Esophagus (tissue), 2 donors: Measurements from ENCODE around the gene SMAD6. TPM values are rescaled to one million over a fixed set of nuclear protein-coding genes. Genes with fewer than 3 reads are reported as not detected.
"Not testable (repeated sequence)": the region's sequence is repeated elsewhere in the genome, so short reads cannot be mapped to it uniquely, and the experiment has no call there.

Experiments used
- H3K27ac ChIP-seq, 2 donors: one replicate each; pipeline ENCODE4 v1.5.1; 2013; ENCODE audit warnings: low read depth in 2 of 2, mild to moderate bottlenecking in 2 of 2, inconsistent platforms in 1 of 2, low read length in 1 of 2, moderate library complexity in 1 of 2
- H3K27me3 ChIP-seq, 2 donors: one replicate each; pipeline ENCODE4 v1.6.1; 2013; ENCODE audit warnings: low read length in 2 of 2, control low read depth in 1 of 2, mild to moderate bottlenecking in 1 of 2; ENCODE audit not compliant: insufficient read depth in 2 of 2, control insufficient read depth in 1 of 2
- H3K36me3 ChIP-seq, 2 donors: one replicate each; pipeline ENCODE4 v1.6.1; 2013; ENCODE audit warnings: low read length in 1 of 2; ENCODE audit not compliant: control insufficient read depth in 2 of 2, insufficient read depth in 2 of 2
- H3K4me1 ChIP-seq, 2 donors: one replicate each; pipeline ENCODE4 v1.6.1; 2013; ENCODE audit warnings: low read length in 1 of 2; ENCODE audit not compliant: control insufficient read depth in 2 of 2, insufficient read depth in 2 of 2
- H3K4me3 ChIP-seq, 2 donors: one replicate each; pipeline ENCODE4 v1.5.1; 2013; ENCODE audit warnings: low read length in 2 of 2, mild to moderate bottlenecking in 2 of 2, low read depth in 1 of 2, moderate library complexity in 1 of 2
- H3K9me3 ChIP-seq, 2 donors: one replicate each; pipeline ENCODE4 v1.6.1; 2013; ENCODE audit warnings: mild to moderate bottlenecking in 2 of 2, low read depth in 1 of 2, low read length in 1 of 2, moderate library complexity in 1 of 2; ENCODE audit not compliant: control insufficient read depth in 2 of 2, insufficient read depth in 1 of 2
- WGBS, 2 donors: extraction: QIAGEN DNeasy Blood & Tissue Kit; methylation state at CpG; one replicate each; pipeline ENCODE4 v1.1.7; 2013; 5-methylcytosine and 5-hydroxymethylcytosine counted together
- polyA plus RNA-seq, 2 donors: library from polyadenylated mRNA; stranded (reverse); fragments of 200-250 nt; gene quantifications; one replicate each; pipeline ENCODE4 v1.2.3, GENCODE V29; 2013
- donor health status: healthy with polysubstance abuse.
- donor health status: Bipolar disorder and iron deficiency.

Gene SMAD6
- polyA plus RNA-seq, 2 donors, result 0.75 to 1.6 TPM

DNA sequence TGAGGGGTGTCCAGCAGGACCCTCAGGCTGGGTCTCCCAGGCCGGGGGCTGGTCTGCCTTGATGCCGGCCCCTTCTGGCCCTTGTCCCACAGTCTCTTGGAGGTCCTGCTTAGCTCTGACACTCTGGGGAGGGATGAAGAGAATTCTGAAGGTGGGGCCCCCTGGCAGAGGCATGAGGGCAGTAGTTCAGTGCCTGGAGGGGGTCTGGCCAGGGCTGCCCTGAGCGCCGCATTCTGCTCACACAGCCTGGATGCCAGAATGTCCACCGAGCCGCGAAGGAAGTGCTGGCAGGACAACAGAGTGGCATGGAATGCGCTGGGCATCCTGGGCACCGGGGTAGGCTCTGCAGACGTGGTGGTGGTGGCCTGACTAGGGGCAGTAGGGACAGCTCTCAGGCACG lies 55.5 kb downstream of the SMAD6 start:
- no peak overlapping the region for H3K27ac ChIP-seq
- H3K4me3 ChIP-seq, result no peak overlapping the region
- WGBS, 2 donors, result 91 to 92% methylated on average over 11 of the region's 11 CpGs
- H3K4me1 ChIP-seq, result peaks cover 2 to 3% of the 10 kb centered on the region in 2 donors
- H3K9me3 ChIP-seq, result peaks cover 4 to 13% of the 10 kb centered on the region in 2 donors
- H3K27me3 ChIP-seq, result no peaks in the 10 kb centered on the region
- H3K36me3 ChIP-seq, result no peaks in the 10 kb centered on the region

DNA sequence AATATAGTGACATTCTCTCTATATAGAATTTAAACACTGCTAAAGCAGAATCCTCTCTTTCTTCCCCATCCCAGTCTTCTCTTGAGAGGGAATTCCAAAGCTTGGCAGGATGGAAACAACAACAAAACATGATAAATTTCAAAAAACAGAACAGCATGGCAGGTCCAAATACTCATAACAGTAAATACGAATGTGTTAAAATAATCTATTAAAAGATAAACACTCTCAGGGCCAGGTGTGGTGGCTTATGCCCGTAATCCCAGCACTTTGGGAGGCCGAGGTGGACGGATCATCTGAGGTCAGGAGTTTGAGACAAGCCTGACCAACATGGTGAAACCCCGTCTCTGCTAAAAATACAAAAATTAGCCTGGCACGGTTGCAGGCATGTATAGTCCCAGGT lies 56.2 kb downstream of the SMAD6 start:
- H3K27ac ChIP-seq, H3K36me3 ChIP-seq, H3K27me3 ChIP-seq, H3K4me3 ChIP-seq, H3K4me1 ChIP-seq: not testable (repeated sequence)
- WGBS, 2 donors, result 82 to 92% methylated on average over 6 of the region's 6 CpGs
- H3K9me3 ChIP-seq, result peaks cover 4 to 13% of the 10 kb centered on the region in 2 donors

DNA sequence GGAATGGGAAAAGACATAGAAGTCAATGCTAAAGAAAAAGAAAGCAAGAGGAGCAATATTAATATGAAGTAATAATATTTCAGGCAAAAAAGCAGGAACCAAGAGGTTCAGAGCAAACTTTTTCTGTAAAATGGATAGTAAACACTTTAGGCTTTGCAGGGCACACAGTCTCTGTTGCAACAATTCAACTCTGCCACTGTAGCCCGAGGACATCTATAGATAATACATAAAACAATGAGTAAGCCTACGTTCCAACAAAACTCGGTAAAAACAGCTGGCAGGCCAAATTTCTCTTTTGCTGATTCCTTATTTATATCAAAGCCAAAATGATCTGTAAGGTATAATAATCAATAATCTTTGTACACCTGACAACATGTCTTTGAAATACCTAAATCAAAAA lies 56.8 kb downstream of the SMAD6 start:
- 51 to 57% methylated on average over 3 of the region's 3 CpGs for WGBS, 2 donors
- no peak overlapping the region for H3K27ac ChIP-seq
- no peaks in the 10 kb centered on the region for H3K27me3 ChIP-seq
- peaks cover 8 to 13% of the 10 kb centered on the region in 2 donors for H3K4me1 ChIP-seq
- peaks cover 4 to 13% of the 10 kb centered on the region in 2 donors for H3K9me3 ChIP-seq
- H3K36me3 ChIP-seq, result no peaks in the 10 kb centered on the region
- H3K4me3 ChIP-seq, result no peak overlapping the region

DNA sequence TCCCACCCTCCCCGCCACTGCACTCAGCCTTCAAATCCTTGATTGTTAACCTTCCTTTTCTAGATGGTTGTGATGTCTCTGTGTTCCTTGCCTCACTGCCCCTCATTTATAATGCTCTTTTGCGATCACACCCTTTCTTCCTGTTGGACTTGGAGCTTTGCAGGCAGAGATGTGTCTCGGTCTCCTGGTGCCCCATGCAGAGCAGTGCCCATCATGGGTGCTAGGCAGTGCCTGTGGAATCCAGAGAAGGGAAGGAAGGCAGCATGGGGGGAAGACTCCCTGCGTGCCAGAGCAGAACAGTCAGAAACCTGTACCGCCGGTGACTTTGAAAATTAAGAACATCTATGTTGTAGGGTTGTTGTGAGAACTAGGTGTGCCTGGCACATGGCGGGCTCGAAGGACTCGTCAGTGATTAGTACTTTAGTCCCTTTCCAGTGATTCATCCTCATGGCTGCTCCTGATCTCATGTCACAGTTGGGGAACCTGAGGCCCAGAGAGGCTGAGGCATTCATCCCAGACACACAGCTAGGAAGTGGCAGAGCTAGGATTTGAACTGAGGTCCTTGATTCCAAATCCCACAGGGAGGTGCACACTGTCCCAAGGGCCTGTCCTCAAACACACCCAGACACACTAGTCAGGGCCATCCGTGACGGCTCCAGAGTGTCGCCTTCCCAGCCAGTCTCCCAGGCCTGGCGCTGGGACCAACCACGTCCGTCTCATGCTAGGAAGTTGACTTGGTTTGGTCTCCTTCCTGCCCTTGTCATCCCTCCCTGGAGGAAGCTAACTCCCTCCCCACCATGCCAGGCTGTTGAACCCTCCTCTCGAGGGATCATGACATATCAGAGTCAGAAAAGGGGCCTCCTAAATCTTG lies 58.3 kb downstream of the SMAD6 start:
- peaks cover 8 to 14% of the 10 kb centered on the region in 2 donors for H3K4me1 ChIP-seq
- WGBS, 2 donors, result 82 to 85% methylated on average over 16 of the region's 16 CpGs
- H3K4me3 ChIP-seq, result no peak overlapping the region
- H3K36me3 ChIP-seq, result no peaks in the 10 kb centered on the region
- peaks cover 1 to 10% of the 10 kb centered on the region in 2 donors for H3K9me3 ChIP-seq
- H3K27ac ChIP-seq, result peak overlapping the region in 1 of 2 donors; percentile 26
- H3K27me3 ChIP-seq, result no peaks in the 10 kb centered on the region

DNA sequence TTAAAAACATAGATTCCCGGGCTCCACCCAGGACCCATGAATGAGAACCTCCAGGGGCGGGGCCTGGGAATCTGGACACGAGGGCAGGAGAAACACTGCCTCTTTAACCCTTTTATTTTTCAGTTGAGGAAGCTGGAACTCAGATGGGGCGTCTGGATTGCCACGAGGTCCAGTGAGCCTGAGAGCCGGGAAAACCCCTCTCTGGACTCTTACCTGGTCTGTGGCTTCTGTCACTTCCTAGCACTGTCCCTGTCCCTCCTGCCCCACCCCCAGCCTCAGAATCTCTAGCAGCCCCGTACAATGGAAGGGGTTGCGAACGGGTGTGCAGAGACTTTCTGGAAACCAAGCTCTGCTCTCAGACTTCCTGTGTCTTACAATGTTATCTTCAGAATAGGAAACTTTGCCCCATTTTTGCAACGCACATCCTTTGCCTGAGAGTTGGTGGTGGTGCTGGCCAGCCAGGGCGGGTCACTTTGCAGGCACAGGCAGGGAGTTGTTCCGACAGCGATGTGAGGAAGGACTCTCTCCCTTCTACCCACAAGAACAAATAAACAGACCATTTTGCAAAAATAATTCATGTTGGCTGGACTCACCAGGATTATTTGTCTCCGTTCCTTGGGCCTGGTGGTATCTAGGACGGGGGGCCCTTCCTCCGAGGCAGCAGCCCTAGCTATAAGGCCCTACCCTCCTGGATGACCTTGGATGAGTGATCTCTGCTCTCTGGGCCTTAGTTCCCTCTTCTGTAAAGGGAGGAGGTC lies 59.1 kb downstream of the SMAD6 start:
- no peaks in the 10 kb centered on the region for H3K27me3 ChIP-seq
- peaks cover 8 to 20% of the 10 kb centered on the region in 2 donors for H3K4me1 ChIP-seq
- H3K9me3 ChIP-seq, result peaks cover 0 to 6% of the 10 kb centered on the region in 2 donors
- WGBS, 2 donors, result 54 to 60% methylated on average over 16 of the region's 16 CpGs
- H3K36me3 ChIP-seq, result no peaks in the 10 kb centered on the region
- H3K4me3 ChIP-seq, result no peak overlapping the region
- H3K27ac ChIP-seq, result peak overlapping the region; percentile 48 to 61

DNA sequence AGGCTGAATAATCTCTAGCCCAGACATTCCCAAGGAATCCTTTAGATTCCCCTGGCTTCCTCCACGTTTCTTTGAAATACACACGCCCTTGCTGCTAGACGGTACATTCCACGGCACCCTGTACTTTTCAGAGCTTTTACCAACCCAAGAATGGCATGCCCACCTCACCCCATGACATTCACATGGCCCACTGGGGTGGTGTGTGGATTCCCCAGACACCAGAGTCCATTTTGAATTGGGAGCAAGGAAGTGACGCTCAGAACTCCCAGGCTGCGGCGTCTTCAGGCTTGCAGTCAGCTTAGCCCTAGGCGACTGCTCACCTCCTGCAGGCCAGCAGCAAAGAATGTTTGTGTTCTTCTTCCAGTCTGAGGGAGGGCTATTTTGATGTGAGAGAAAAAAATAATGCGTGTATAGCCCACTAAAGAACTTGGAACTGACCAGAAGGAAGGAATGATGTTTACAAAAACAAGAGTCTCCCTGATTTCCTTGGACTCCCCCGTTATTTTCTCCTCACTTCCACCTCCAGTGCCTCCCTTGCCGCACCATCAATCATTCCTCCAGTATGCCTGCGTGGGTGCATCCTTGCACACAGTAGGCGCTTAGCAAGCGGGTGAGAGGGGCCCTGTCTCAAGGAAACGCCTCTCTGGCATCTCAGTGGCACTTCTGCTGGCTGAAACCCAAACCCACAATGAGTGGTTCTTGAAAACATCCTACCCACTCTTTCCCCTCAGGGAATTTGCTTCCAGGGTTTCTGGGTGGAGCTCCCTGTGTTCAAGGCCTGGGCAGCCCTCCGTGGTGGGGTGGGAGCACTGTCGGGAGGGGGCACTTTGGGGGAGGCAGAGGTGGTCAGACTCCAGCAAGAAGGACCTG lies 59.9 kb downstream of the SMAD6 start:
- Histone ChIP-seq H3K9me3 (peaks cover 0 to 6% of the 10 kb centered on the region in 2 donors), H3K36me3 (no peaks in the 10 kb centered on the region), H3K4me1 (peaks cover 8 to 21% of the 10 kb centered on the region in 2 donors), H3K27ac (peak overlapping the region; percentile 48 to 61), H3K4me3 (no peak overlapping the region), H3K27me3 (no peaks in the 10 kb centered on the region)
- 63 to 67% methylated on average over 17 of the region's 17 CpGs for WGBS, 2 donors

DNA sequence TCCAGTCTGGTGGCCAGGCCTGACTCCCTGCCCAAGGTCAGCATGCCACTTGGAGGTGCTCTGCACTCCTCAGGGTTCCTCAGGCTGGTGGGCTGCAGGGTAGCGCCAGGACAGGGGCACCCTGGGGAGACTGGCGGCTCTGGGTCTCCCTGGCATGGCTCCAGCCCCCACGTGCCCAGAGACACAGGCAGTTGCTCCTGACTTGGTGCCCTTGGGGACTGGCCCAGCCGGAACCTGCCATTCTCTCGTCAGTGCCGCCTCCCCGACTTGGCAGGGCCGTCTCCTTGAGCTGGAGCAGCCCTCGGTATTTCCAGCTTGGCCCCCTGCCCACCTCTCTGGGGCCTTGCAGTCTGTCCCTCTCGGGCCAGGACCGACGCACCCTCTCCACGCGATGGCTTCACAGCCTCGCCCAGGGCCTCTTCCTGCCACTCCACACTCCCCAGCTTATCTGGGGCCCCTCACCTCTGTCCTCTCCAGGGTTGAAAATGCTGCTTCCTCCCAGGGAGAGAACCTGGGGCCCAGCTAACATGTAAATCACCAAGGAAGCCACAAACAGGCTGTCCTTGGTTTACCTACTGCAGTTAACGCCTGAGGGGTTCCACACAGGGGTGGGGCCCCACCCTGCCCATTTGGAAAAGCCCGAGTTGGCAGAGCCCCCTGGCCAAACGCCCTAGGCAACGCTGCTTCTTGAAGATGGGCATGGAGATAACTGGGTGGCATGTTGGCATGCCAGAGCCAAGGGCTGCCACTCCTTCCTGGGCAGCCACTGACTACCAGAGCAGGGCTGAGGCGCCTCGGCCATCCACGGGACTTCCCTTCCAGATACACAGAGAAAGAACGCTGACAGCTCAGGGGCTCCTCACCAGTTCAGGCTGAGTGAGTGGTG lies 61.4 kb downstream of the SMAD6 start:
- Histone ChIP-seq H3K4me3 (no peak overlapping the region), H3K4me1 (peaks cover 7 to 21% of the 10 kb centered on the region in 2 donors), H3K36me3 (no peaks in the 10 kb centered on the region), H3K27me3 (no peaks in the 10 kb centered on the region), H3K27ac (peak overlapping the region; percentile 5 to 73), H3K9me3 (no peaks in the 10 kb centered on the region)
- WGBS, 2 donors, result 20% methylated on average over 23 of the region's 23 CpGs

DNA sequence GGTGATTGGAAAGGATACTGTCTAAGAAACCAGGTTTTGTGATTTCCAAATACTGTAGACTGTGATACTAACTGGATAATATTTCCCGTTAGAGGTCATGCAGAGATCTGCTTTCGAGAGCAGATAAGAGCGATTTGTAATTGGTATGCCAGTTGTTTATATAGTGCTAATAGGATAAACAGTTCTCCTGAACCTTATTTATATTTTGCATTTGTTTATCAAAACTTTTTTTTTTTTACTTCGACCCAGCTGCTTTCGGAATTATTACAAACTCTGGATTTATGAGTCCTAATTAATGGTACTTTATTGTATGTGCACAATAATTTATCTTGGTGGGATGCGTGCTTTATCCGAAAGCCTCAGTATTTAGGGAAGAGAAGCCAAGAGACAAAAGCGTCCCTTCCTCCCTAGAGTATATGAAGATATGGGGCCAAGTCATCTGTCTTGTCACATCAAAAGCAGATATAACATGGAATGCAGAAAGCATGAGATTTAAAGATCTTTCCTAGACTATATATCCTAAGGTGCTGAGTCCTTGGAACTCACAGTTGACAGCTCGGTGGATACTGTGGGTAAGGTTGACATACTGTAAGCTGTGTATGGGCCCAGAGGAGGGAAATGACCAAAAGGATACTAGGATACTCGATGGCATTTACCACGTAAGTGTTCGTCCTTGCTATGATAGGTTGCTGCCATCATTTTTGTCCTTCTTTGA lies 62.2 kb downstream of the SMAD6 start:
- H3K9me3 ChIP-seq, result no peaks in the 10 kb centered on the region
- no peaks in the 10 kb centered on the region for H3K27me3 ChIP-seq
- no peaks in the 10 kb centered on the region for H3K36me3 ChIP-seq
- WGBS, 2 donors, result 65 to 72% methylated on average over 12 of the region's 12 CpGs
- no peak overlapping the region for H3K4me3 ChIP-seq
- H3K27ac ChIP-seq, result no peak overlapping the region
- H3K4me1 ChIP-seq, result peaks cover 7 to 21% of the 10 kb centered on the region in 2 donors
